Naive thymus-derived CD8-positive, alpha-beta T cell (primary cell): ENCODE results near the gene BLM. TPM values are rescaled to one million over a fixed set of nuclear protein-coding genes. Genes with fewer than 3 reads are reported as not detected.
A peak's percentile ranks its signal among the peaks of the same experiment; 100 is the strongest.

Source experiments
- ATAC-seq, 2 donors: fragments of 150-1000 bp; cut with Tn5 transposase in 1 of 2; sonication (Bioruptor Pico), chemical (Tn5 transposase) in 1 of 2; 1 replicate in 1 of 2; 2 replicates in 1 of 2; pipeline ENCODE4 v1.10.0; 2021; ENCODE audit warnings: mild to moderate bottlenecking in 2 of 2, moderate library complexity in 2 of 2
- POLR2A ChIA-PET: fragments of 350-600 bp; sonication (Branson Sonifier 250); formaldehyde crosslinking; loops from one replicate; lab custom pipeline; 2021; ENCODE audit warnings: antibody characterized with exemption; lab: Charles Lee
- DNase-seq, 10 donors: peaks; one replicate each; pipeline versions ENCODE4 v3.0.0 to v3.0.0-alpha.2; 2020 to 2022
- H3K27ac Mint-ChIP-seq, 10 donors: one replicate each; pipeline ENCODE4 v1.8.0; 2020 to 2022; ENCODE audit warnings: mild to moderate bottlenecking in 10 of 10, mixed read lengths in 10 of 10, moderate library complexity in 4 of 10, inconsistent platforms in 1 of 10
- H3K27me3 Mint-ChIP-seq, 5 donors: one replicate each; pipeline ENCODE4 v1.8.0; 2021 to 2022; ENCODE audit warnings: mixed read lengths in 5 of 5
- H3K36me3 Mint-ChIP-seq, 3 donors: one replicate each; pipeline ENCODE4 v1.8.0; 2020 to 2022; ENCODE audit warnings: mixed read lengths in 3 of 3, mild to moderate bottlenecking in 2 of 3, inconsistent platforms in 1 of 3
- H3K4me1 Mint-ChIP-seq, 4 donors: one replicate each; pipeline ENCODE4 v1.8.0; 2021 to 2022; ENCODE audit warnings: mixed read lengths in 4 of 4
- H3K4me3 Mint-ChIP-seq, 10 donors: one replicate each; pipeline ENCODE4 v1.8.0; 2020 to 2022; ENCODE audit warnings: mild to moderate bottlenecking in 10 of 10, mixed read lengths in 10 of 10, moderate library complexity in 6 of 10, inconsistent platforms in 1 of 10
- H3K9me3 Mint-ChIP-seq, 9 donors: one replicate each; pipeline ENCODE4 v1.8.0; 2020 to 2022; ENCODE audit warnings: mixed read lengths in 9 of 9, mild to moderate bottlenecking in 3 of 9, inconsistent platforms in 1 of 9, moderate library complexity in 1 of 9
- polyA plus RNA-seq, 3 donors: library from polyadenylated mRNA; unstranded; fragments of 300-500 nt; fragmentation: Illumina TruSeq; gene quantifications; one replicate each; pipeline ENCODE4 v1.2.3, GENCODE V29; 2021
- total RNA-seq, 8 experiments: library from RNA in 2 of 8; stranded (reverse) in 2 of 8; gene quantifications; one replicate each; pipeline ENCODE4 v1.2.3 and lab custom pipeline; 2021 to 2026

The BLM gene
- total and polyA plus RNA-seq, 5 experiments from 2014 or later = 2.6 to 7.1 (median 4.1) TPM

GRCh38 chr15:90750186-90750585, 33.0 kb downstream of the BLM start:
- POLR2A ChIA-PET = no interaction called here
- Mint-ChIP-seq H3K27ac (no peak overlapping the region), H3K4me1 (peaks cover 0 to 10% (median 1%) of the 10 kb centered on the region in 4 donors), H3K9me3 (no peaks in the 10 kb centered on the region), H3K36me3 (peaks cover 0 to 48% (median 19%) of the 10 kb centered on the region in 3 donors), H3K27me3 (no peaks in the 10 kb centered on the region), H3K4me3 (peak overlapping the region in 1 of 10 donors; percentile 24)
- DNase-seq = no peak
- ATAC-seq = no peak

- POLR2A ChIA-PET = no interaction called here
- no peak overlapping the region for H3K27ac Mint-ChIP-seq
- DNase-seq (no peak), ATAC-seq (no peak)
- peaks cover 0 to 55% (median 22%) of the 10 kb centered on the region in 3 donors for H3K36me3 Mint-ChIP-seq
- H3K27me3 Mint-ChIP-seq = no peaks in the 10 kb centered on the region
- peaks cover 0 to 10% (median 1%) of the 10 kb centered on the region in 4 donors for H3K4me1 Mint-ChIP-seq
- H3K9me3 Mint-ChIP-seq = no peaks in the 10 kb centered on the region
- no peak overlapping the region for H3K4me3 Mint-ChIP-seq
Measured at GRCh38 chr15:90751300-90751825, 34.2 kb downstream of the BLM start.

- POLR2A ChIA-PET = no interaction called here
- DNase-seq = no peak
- Mint-ChIP-seq H3K4me1 (peaks cover 0 to 3% (median under 1%) of the 10 kb centered on the region in 4 donors), H3K36me3 (peaks cover 0 to 57% (median 18%) of the 10 kb centered on the region in 3 donors), H3K27ac (peak overlapping the region in 2 of 10 donors; percentile 10 to 45), H3K27me3 (no peaks in the 10 kb centered on the region), H3K4me3 (no peak overlapping the region), H3K9me3 (no peaks in the 10 kb centered on the region)
- ATAC-seq = no peak
Measured at GRCh38 chr15:90756916-90757315, 39.8 kb downstream of the BLM start.

GRCh38 chr15:90757461-90757860, 40.3 kb downstream of the BLM start:
- no peaks in the 10 kb centered on the region for H3K9me3 Mint-ChIP-seq
- no peak for ATAC-seq
- H3K27me3 Mint-ChIP-seq = no peaks in the 10 kb centered on the region
- no peak for DNase-seq
- peaks cover 0 to 3% (median under 1%) of the 10 kb centered on the region in 4 donors for H3K4me1 Mint-ChIP-seq
- POLR2A ChIA-PET = no interaction called here
- H3K4me3 Mint-ChIP-seq = no peak overlapping the region
- H3K36me3 Mint-ChIP-seq = peaks cover 0 to 57% (median 21%) of the 10 kb centered on the region in 3 donors
- peak overlapping the region in 2 of 10 donors; percentile 10 to 17 for H3K27ac Mint-ChIP-seq

DNA sequence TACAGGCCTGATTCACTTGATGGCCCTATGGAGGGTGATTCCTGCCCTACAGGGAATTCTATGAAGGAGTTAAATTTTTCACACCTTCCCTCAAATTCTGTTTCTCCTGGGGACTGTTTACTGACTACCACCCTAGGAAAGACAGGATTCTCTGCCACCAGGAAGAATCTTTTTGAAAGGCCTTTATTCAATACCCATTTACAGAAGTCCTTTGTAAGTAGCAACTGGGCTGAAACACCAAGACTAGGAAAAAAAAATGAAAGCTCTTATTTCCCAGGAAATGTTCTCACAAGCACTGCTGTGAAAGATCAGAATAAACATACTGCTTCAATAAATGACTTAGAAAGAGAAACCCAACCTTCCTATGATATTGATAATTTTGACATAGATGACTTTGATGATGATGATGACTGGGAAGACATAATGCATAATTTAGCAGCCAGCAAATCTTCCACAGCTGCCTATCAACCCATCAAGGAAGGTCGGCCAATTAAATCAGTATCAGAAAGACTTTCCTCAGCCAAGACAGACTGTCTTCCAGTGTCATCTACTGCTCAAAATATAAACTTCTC, 43.6 kb downstream of the BLM start:
- no peak for DNase-seq
- Mint-ChIP-seq H3K4me1 (peaks cover 0 to 1% (median 0%) of the 10 kb centered on the region in 4 donors), H3K36me3 (peaks cover 0 to 51% (median 18%) of the 10 kb centered on the region in 3 donors)

DNA sequence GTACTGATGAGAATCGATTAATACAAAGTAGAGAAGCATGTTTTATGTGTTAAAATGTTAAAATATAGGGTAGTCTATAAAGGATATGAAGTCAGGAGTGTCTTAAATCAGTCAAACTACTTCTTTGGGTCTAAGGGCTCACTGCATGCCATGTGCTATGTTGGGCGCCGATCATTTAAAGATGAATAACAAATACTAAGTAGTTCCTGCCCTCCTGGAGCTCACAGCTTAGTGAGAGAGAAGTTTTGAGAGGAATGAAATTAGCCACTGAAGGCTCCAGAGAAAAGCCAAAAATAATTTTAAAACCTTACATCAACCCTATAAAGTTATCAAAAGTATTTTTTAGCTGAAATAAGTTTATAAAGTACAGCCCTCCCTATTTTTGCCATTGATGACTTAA, 44.5 kb downstream of the BLM start:
- POLR2A ChIA-PET = no interaction called here

More for the DNA sequence above, 43.6 kb downstream of the BLM start:
- Mint-ChIP-seq H3K27ac (peak overlapping the region in 1 of 10 donors; percentile 1), H3K27me3 (no peaks in the 10 kb centered on the region), H3K4me3 (no peak overlapping the region), H3K9me3 (no peaks in the 10 kb centered on the region)
- ATAC-seq = no peak
- POLR2A ChIA-PET = no interaction called here

DNA sequence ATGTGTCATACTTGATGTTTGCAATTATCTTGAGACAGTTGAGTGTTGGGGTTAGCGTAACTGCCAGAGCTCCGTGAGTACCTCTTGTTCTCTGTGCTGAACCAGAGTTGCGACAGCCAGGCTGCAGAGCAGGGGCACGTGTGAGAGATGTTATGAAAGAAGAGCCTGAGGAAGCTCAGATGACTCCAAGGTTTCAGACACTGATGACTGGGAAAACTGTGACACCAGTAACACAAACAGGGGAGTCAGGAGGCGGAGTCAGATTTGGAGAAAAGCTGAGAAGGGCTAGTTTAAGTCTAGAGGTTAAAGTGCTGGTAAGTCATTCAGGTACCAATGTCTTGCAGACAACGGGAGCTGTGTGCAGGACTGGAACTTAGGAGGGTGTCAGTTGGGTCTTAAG, 45.0 kb downstream of the BLM start:
- H3K27ac Mint-ChIP-seq = peak overlapping the region in 1 of 10 donors; percentile 19

More for the DNA sequence above, 44.5 kb downstream of the BLM start:
- Mint-ChIP-seq H3K4me3 (no peak overlapping the region), H3K27me3 (no peaks in the 10 kb centered on the region), H3K27ac (no peak overlapping the region), H3K36me3 (peaks cover 0 to 50% (median 17%) of the 10 kb centered on the region in 3 donors), H3K4me1 (peaks cover 0 to 1% (median 0%) of the 10 kb centered on the region in 4 donors), H3K9me3 (no peaks in the 10 kb centered on the region)
- no peak for DNase-seq
- no peak for ATAC-seq

GRCh38 chr15:90763366-90764099, 46.4 kb downstream of the BLM start:
- no peaks in the 10 kb centered on the region for H3K27me3 Mint-ChIP-seq
- H3K4me1 Mint-ChIP-seq = no peaks in the 10 kb centered on the region
- no peak overlapping the region for H3K4me3 Mint-ChIP-seq
- no peaks in the 10 kb centered on the region for H3K9me3 Mint-ChIP-seq
- no peak for DNase-seq
- peaks cover 0 to 50% (median 15%) of the 10 kb centered on the region in 3 donors for H3K36me3 Mint-ChIP-seq
- H3K27ac Mint-ChIP-seq = no peak overlapping the region
- POLR2A ChIA-PET = no interaction called here
- ATAC-seq = no peak

More for the DNA sequence above, 45.0 kb downstream of the BLM start:
- ATAC-seq (no peak), DNase-seq (no peak)
- no peak overlapping the region for H3K4me3 Mint-ChIP-seq
- peaks cover 0 to 47% (median 17%) of the 10 kb centered on the region in 3 donors for H3K36me3 Mint-ChIP-seq
- H3K27me3 Mint-ChIP-seq = no peaks in the 10 kb centered on the region
- H3K4me1 Mint-ChIP-seq = no peaks in the 10 kb centered on the region
- POLR2A ChIA-PET = no interaction called here
- H3K9me3 Mint-ChIP-seq = no peaks in the 10 kb centered on the region

DNA sequence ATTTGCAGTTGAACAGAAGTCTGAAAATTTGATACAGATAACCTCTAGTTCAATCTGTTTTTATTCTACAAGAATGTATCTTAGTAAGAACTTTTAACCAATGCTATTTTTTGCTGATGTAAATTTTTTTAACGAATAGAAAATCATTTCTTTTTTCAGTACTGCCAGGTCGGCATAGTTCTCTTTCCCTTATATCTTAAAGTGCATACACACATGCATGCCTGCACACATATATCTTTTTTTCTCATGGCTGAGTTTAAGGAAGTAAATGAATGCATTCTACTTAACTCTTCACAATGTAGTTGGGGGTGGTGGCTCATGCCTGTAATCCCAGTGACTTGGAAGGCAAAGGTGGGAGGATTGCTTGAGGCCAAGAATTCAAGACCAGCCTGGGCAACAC, 48.4 kb downstream of the BLM start:
- H3K27me3 Mint-ChIP-seq = no peaks in the 10 kb centered on the region
- POLR2A ChIA-PET = no interaction called here
- H3K27ac Mint-ChIP-seq = no peak overlapping the region

DNA sequence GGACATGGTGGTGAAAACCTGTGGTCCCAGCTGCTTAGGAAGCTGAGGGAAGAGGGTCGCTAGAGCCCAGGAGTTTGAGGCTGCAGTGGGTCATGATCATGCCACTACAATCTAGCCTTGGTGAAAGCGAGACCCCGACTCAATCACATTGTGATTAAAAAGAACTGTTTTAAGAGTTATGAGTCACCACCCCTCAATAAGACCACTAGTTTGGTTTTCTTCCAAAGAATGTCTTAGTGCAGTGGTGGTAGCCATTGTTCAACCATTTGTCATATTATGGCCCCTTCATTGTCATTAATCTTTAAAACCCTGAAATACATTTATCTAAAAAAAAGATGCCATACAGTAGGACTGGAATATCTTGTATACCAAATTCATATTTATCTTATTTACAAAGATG, 48.8 kb downstream of the BLM start:
- ATAC-seq = no peak
- DNase-seq = no peak
- POLR2A ChIA-PET = no interaction called here
- Mint-ChIP-seq H3K27ac (no peak overlapping the region), H3K4me3 (no peak overlapping the region), H3K9me3 (no peaks in the 10 kb centered on the region), H3K4me1 (no peaks in the 10 kb centered on the region), H3K36me3 (peaks cover 0 to 50% (median 18%) of the 10 kb centered on the region in 3 donors), H3K27me3 (no peaks in the 10 kb centered on the region)

More for the DNA sequence above, 48.4 kb downstream of the BLM start:
- ATAC-seq (no peak), DNase-seq (no peak)
- H3K4me1 Mint-ChIP-seq = no peaks in the 10 kb centered on the region
- peaks cover 0 to 53% (median 21%) of the 10 kb centered on the region in 3 donors for H3K36me3 Mint-ChIP-seq
- no peaks in the 10 kb centered on the region for H3K9me3 Mint-ChIP-seq
- H3K4me3 Mint-ChIP-seq = no peak overlapping the region

- H3K36me3 Mint-ChIP-seq = peaks cover 0 to 36% (median 12%) of the 10 kb centered on the region in 3 donors
- no peaks in the 10 kb centered on the region for H3K27me3 Mint-ChIP-seq
- no peak overlapping the region for H3K27ac Mint-ChIP-seq
- ATAC-seq (no peak), DNase-seq (no peak)
- POLR2A ChIA-PET = no interaction called here
- no peaks in the 10 kb centered on the region for H3K9me3 Mint-ChIP-seq
- H3K4me1 Mint-ChIP-seq = peaks cover 0 to 2% (median 0%) of the 10 kb centered on the region in 4 donors
- H3K4me3 Mint-ChIP-seq = no peak overlapping the region
Measured at GRCh38 chr15:90769375-90769774, 52.2 kb downstream of the BLM start.

DNA sequence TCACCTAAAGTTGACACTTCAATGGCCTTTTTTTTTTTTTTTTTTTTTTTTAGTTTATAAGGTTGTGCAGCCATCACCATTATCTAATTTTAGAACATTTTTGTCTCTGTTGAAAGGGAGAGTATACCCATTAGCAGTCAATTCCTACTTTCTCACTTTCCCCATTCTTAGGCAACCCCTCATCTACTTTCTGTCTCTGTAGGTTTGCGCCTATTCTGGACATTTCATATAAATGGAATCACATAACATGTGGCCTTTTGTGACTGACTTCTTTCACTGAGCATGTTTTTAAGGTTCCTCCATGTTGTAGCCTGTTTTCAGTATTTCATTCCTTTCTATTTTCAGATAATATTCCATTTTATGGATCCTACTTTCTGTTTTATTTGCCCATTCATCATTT, 56.3 kb downstream of the BLM start:
- Mint-ChIP-seq H3K27me3 (no peaks in the 10 kb centered on the region), H3K4me3 (no peak overlapping the region), H3K27ac (peak overlapping the region in 1 of 10 donors; percentile 31), H3K9me3 (no peaks in the 10 kb centered on the region), H3K36me3 (peaks cover 0 to 20% (median 18%) of the 10 kb centered on the region in 3 donors), H3K4me1 (peaks cover 0 to 2% (median 0%) of the 10 kb centered on the region in 4 donors)
- DNase-seq (no peak), ATAC-seq (no peak)
- POLR2A ChIA-PET = no interaction called here
